ENCODE measurements around the gene FLNB.

GRCh38 chr3:58180940-58181587 lies 172.8 kb downstream of the FLNB start:
- TF ChIP-seq POLR2A (IDR thresholded peaks at IDR 0.05) (no peak), CTCF (IDR thresholded peaks at IDR 0.05) (no peak)
